ENCODE data around the gene KRTAP3-2.

KRTAP3-2 gene

DNA sequence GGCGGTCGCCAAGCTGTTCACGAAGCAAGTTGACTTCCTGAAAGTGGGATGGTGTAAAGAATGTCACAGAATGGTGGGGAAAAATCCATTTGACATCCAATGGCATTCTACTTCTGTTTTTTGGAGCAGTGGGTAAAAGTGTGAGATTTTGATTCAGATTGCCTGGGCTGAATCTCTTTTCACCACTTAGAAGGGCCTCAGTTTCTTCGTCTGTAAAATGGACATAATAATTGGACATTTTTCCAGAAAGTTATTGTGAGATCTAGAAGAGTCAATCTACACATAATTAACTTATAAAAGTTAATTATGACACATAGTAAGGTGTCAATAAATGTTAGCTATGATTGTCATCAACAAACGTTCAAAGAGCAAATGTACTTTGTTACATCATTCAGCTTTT is 18.6 kb downstream of the KRTAP3-2 start:
- Histone ChIP-seq H3K9ac (ENCODE audit: low read length) (no peak overlapping the region), H2AFZ (ENCODE audit: low read length) (no peak overlapping the region)

DNA sequence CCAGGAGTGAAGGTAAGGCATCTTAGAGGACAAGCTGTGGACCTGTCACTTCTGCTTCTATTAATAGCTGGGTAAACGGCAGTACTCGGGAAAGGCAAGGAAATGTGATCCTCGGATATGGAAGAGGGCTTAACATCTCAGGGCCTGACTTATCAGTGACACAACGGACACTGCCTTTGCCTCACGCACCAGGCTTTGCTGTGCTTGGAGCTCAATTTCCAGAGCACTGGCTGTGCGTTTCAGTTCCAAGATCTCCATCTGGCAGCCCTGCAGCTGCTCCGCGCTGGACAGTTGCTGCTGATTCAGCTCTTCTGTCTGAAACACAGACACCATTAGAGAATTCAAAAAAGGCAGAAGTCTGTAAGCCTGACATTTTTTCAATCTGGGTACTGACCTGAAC is 19.1 kb downstream of the KRTAP3-2 start:
- Histone ChIP-seq H3K9me2 (replicated peaks; ENCODE audit: insufficient read depth, low read length) (no peaks in the 10 kb centered on the region), H3K4me2 (ENCODE audit: low read depth, low read length) (no peak overlapping the region), H3K27me3 (replicated peaks; ENCODE audit: insufficient read depth, low read length) (no peaks in the 10 kb centered on the region; the same call in 1 of the 2 replicates), H2AFZ (ENCODE audit: low read length) (no peak overlapping the region), H3K36me3 (replicated peaks; ENCODE audit: insufficient read depth, low read length) (no peaks in the 10 kb centered on the region), H3K4me1 (ENCODE audit: low read length) (no peaks in the 10 kb centered on the region), H3K79me2 (ENCODE audit: low read length) (no peaks in the 10 kb centered on the region), H3K27ac (ENCODE audit: low read length) (no peak overlapping the region), H4K20me1 (ENCODE audit: insufficient read depth, low read length) (no peaks in the 10 kb centered on the region), H3F3A (ENCODE audit: insufficient read depth, low read length) (no peaks in the 10 kb centered on the region), H3K9me3 (replicated peaks; ENCODE audit: insufficient read depth, low read length) (no peaks in the 10 kb centered on the region), H3K9ac (ENCODE audit: low read length) (no peak overlapping the region), H3K4me3 (ENCODE audit: low read length) (no peak overlapping the region)
- DNase-seq, result no peak
- TF ChIP-seq EZH2 (optimal IDR thresholded peaks at IDR 0.05; ENCODE audit: low read depth, low read length), result no peak
- no peak for TF ChIP-seq EZH2phosphoT487 (IDR thresholded peaks at IDR 0.05; ENCODE audit: low read length)
- TF ChIP-seq, protein P1, sequence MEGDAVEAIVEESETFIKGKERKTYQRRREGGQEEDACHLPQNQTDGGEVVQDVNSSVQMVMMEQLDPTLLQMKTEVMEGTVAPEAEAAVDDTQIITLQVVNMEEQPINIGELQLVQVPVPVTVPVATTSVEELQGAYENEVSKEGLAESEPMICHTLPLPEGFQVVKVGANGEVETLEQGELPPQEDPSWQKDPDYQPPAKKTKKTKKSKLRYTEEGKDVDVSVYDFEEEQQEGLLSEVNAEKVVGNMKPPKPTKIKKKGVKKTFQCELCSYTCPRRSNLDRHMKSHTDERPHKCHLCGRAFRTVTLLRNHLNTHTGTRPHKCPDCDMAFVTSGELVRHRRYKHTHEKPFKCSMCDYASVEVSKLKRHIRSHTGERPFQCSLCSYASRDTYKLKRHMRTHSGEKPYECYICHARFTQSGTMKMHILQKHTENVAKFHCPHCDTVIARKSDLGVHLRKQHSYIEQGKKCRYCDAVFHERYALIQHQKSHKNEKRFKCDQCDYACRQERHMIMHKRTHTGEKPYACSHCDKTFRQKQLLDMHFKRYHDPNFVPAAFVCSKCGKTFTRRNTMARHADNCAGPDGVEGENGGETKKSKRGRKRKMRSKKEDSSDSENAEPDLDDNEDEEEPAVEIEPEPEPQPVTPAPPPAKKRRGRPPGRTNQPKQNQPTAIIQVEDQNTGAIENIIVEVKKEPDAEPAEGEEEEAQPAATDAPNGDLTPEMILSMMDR (IDR thresholded peaks at IDR 0.05; ENCODE audit: low read length), result no peak

More for the DNA sequence above, 18.6 kb downstream of the KRTAP3-2 start:
- TF ChIP-seq EZH2 (optimal IDR thresholded peaks at IDR 0.05; ENCODE audit: low read depth, low read length), result no peak
- TF ChIP-seq EZH2phosphoT487 (IDR thresholded peaks at IDR 0.05; ENCODE audit: low read length), result no peak
- TF ChIP-seq, protein P1 (IDR thresholded peaks at IDR 0.05; ENCODE audit: low read length), result no peak
- Histone ChIP-seq H3F3A (ENCODE audit: insufficient read depth, low read length) (no peaks in the 10 kb centered on the region), H3K4me1 (ENCODE audit: low read length) (no peaks in the 10 kb centered on the region), H3K36me3 (replicated peaks; ENCODE audit: insufficient read depth, low read length) (no peaks in the 10 kb centered on the region), H3K27ac (ENCODE audit: low read length) (no peak overlapping the region), H3K79me2 (ENCODE audit: low read length) (no peaks in the 10 kb centered on the region), H3K9me3 (replicated peaks; ENCODE audit: insufficient read depth, low read length) (no peaks in the 10 kb centered on the region), H3K4me2 (ENCODE audit: low read depth, low read length) (no peak overlapping the region), H4K20me1 (ENCODE audit: insufficient read depth, low read length) (no peaks in the 10 kb centered on the region), H3K4me3 (ENCODE audit: low read length) (no peak overlapping the region), H3K9me2 (replicated peaks; ENCODE audit: insufficient read depth, low read length) (no peaks in the 10 kb centered on the region), H3K27me3 (replicated peaks; ENCODE audit: insufficient read depth, low read length) (no peaks in the 10 kb centered on the region; the same call in 1 of the 2 replicates)
- DNase-seq, result no peak

DNA sequence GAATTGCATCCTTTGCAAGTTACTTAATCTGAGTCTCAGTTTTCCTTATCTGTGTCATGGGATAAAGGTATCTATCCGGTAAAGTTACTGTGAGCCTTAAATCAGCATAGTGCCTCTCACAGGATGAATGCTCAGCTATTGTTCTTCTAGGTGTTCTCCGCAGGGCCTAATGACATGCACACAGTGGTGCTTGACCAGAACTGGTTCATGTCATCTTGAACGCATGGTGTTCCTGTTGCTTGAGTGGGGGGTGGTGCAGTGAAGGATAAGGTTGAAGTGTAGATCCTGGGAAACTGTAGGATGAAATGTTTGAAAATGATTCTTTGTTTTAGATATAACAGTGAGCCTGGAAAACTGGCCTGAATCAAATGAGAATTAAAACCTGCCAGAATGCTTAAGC is 19.6 kb downstream of the KRTAP3-2 start:
- no peak overlapping the region for H3K9ac ChIP-seq (ENCODE audit: low read length)
- no peak overlapping the region for H3K27ac ChIP-seq (ENCODE audit: low read length)
- H3F3A ChIP-seq (ENCODE audit: insufficient read depth, low read length), result no peaks in the 10 kb centered on the region
- H3K9me2 ChIP-seq (replicated peaks; ENCODE audit: insufficient read depth, low read length), result no peaks in the 10 kb centered on the region
- H3K4me2 ChIP-seq (ENCODE audit: low read depth, low read length), result no peak overlapping the region
- H3K27me3 ChIP-seq (replicated peaks; ENCODE audit: insufficient read depth, low read length), result no peaks in the 10 kb centered on the region
- no peaks in the 10 kb centered on the region for H3K36me3 ChIP-seq (replicated peaks; ENCODE audit: insufficient read depth, low read length)
- no peaks in the 10 kb centered on the region for H3K4me1 ChIP-seq (ENCODE audit: low read length)
- no peak overlapping the region for H2AFZ ChIP-seq (ENCODE audit: low read length)
- no peaks in the 10 kb centered on the region for H4K20me1 ChIP-seq (ENCODE audit: insufficient read depth, low read length)
- no peak for DNase-seq
- TF ChIP-seq EZH2phosphoT487 (IDR thresholded peaks at IDR 0.05; ENCODE audit: low read length), result no peak
- TF ChIP-seq, protein P1 (IDR thresholded peaks at IDR 0.05; ENCODE audit: low read length), result no peak
- no peak for TF ChIP-seq EZH2 (optimal IDR thresholded peaks at IDR 0.05; ENCODE audit: low read depth, low read length)
- H3K79me2 ChIP-seq (ENCODE audit: low read length), result no peaks in the 10 kb centered on the region
- H3K4me3 ChIP-seq (ENCODE audit: low read length), result no peak overlapping the region
- H3K9me3 ChIP-seq (replicated peaks; ENCODE audit: insufficient read depth, low read length), result no peaks in the 10 kb centered on the region
